MM.1S (cell line): Measurements from ENCODE around the gene ANKDD1A.

Experiments used
- DNase-seq: peaks from one replicate; pipeline ENCODE4 v3.0.0-alpha.2; 2015
- H2AFZ ChIP-seq: fragments of 300-600 bp; sonication (generic); 2 replicates; pipeline ENCODE4 v1.6.0; 2016; ENCODE audit warnings: antibody characterized with exemption, low read length
- H3F3A ChIP-seq: fragments of 300-600 bp; sonication (generic); 2 replicates; pipeline ENCODE4 v1.6.1; 2016; ENCODE audit warnings: mild to moderate bottlenecking, antibody characterized with exemption, low read length, moderate library complexity, mixed read lengths; ENCODE audit not compliant: insufficient read depth
- H3K27ac ChIP-seq: fragments of 300-600 bp; sonication (generic); 2 replicates; pipeline ENCODE4 v1.5.1; 2016; ENCODE audit warnings: mild to moderate bottlenecking, low read length
- H3K27me3 ChIP-seq: fragments of 300-600 bp; sonication (generic); replicated peaks from 2 replicates; pipeline ENCODE4 v1.6.0; 2016; ENCODE audit warnings: low read length; ENCODE audit not compliant: insufficient read depth
- H3K36me3 ChIP-seq: fragments of 300-600 bp; sonication (generic); replicated peaks from 2 replicates; pipeline ENCODE4 v1.6.1; 2016; ENCODE audit warnings: mild to moderate bottlenecking, low read length, mixed read lengths; ENCODE audit not compliant: insufficient read depth
- H3K4me1 ChIP-seq: fragments of 300-600 bp; sonication (generic); 2 replicates; pipeline ENCODE4 v1.6.1; 2016; ENCODE audit warnings: low read length, mixed read lengths
- H3K4me2 ChIP-seq: fragments of 300-600 bp; sonication (generic); 2 replicates; pipeline ENCODE4 v1.6.0; 2016; ENCODE audit warnings: low read depth, low read length
- H3K4me3 ChIP-seq: fragments of 300-600 bp; sonication (generic); 2 replicates; pipeline ENCODE4 v1.5.1; 2016; ENCODE audit warnings: low read length, mixed read lengths
- H3K79me2 ChIP-seq: fragments of 300-600 bp; sonication (generic); 2 replicates; pipeline ENCODE4 v1.6.1; 2016; ENCODE audit warnings: mixed run types, low read length, mixed read lengths
- H3K9ac ChIP-seq: fragments of 300-600 bp; sonication (generic); 2 replicates; pipeline ENCODE4 v1.6.1; 2016; ENCODE audit warnings: low read length, mixed read lengths
- H3K9me2 ChIP-seq: fragments of 300-600 bp; sonication (generic); replicated peaks from 2 replicates; pipeline ENCODE4 v1.6.1; 2016; ENCODE audit warnings: mild to moderate bottlenecking, low read length, mixed read lengths; ENCODE audit not compliant: insufficient read depth
- H3K9me3 ChIP-seq: fragments of 300-600 bp; sonication (generic); replicated peaks from 2 replicates; pipeline ENCODE4 v1.6.1; 2016; ENCODE audit warnings: mild to moderate bottlenecking, low read length, mixed read lengths; ENCODE audit not compliant: insufficient read depth
- H4K20me1 ChIP-seq: fragments of 300-600 bp; sonication (generic); 2 replicates; pipeline ENCODE4 v1.6.1; 2016; ENCODE audit warnings: mild to moderate bottlenecking, low read length, moderate library complexity, mixed read lengths; ENCODE audit not compliant: insufficient read depth
- CTCF ChIP-seq: fragments of 300-600 bp; sonication (generic); IDR thresholded peaks from 2 replicates; pipeline ENCODE4 v1.5.1; 2016; ENCODE audit warnings: antibody characterized with exemption, low read length, mixed read lengths
- EZH2 ChIP-seq: fragments of 300-600 bp; sonication (generic); optimal IDR thresholded peaks from 2 replicates; pipeline ENCODE3; 2017; ENCODE audit warnings: low read depth, mild to moderate bottlenecking, antibody characterized with exemption, low read length, mixed read lengths
- EZH2phosphoT487 ChIP-seq: fragments of 300-600 bp; sonication (generic); IDR thresholded peaks from 2 replicates; pipeline ENCODE4 v1.6.1; 2018; ENCODE audit warnings: antibody characterized with exemption, low read length

The ANKDD1A gene

GRCh38 chr15:64877435-64877834 lies 34.3 kb upstream of the ANKDD1A start:
- no peak overlapping the region for H3K4me3 ChIP-seq
- H4K20me1 ChIP-seq: no peaks in the 10 kb centered on the region
- peaks cover 28% of the 10 kb centered on the region for H3K4me1 ChIP-seq
- H3K9ac ChIP-seq: peak overlapping the region; percentile 14; the same call in 1 of the 2 replicates
- TF ChIP-seq CTCF: no peak
- no peak for TF ChIP-seq EZH2phosphoT487
- TF ChIP-seq EZH2: no peak
- H2AFZ ChIP-seq: peak overlapping the region; percentile 51
- no peaks in the 10 kb centered on the region; the same call in 1 of the 2 replicates for H3F3A ChIP-seq
- peak overlapping the region; percentile 47; the same call in 1 of the 2 replicates for H3K27ac ChIP-seq
- H3K79me2 ChIP-seq: no peaks in the 10 kb centered on the region
- peak; percentile 35 for DNase-seq
- no peaks in the 10 kb centered on the region for H3K9me2 ChIP-seq
- H3K4me2 ChIP-seq: peak overlapping the region; percentile 35; the same call in 1 of the 2 replicates
- no peaks in the 10 kb centered on the region for H3K27me3 ChIP-seq
- H3K9me3 ChIP-seq: no peaks in the 10 kb centered on the region
- no peaks in the 10 kb centered on the region for H3K36me3 ChIP-seq

DNA sequence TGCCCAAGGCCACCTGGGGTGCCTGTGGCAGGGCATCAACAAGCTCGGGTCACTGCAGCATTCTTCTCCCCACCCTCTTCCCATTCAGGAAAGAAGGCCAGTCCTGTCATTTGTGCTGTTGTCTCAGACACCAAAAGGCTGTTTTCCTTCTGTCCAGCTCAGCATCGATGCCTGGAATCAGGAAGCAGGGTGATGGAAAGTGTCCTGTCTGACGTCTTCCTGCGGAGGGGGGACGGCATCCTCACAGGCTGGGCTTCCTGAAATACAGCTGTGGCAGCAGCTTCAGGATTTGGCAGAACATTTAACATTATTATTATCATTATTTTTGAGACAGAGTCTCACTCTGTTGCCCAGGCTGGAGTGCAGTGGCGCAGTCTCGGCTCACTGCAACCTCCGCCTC lies 33.0 kb upstream of the ANKDD1A start:
- H3K4me1 ChIP-seq: peaks cover 39% of the 10 kb centered on the region
- TF ChIP-seq EZH2 (no peak), CTCF (no peak), EZH2phosphoT487 (no peak)
- H3K4me2 ChIP-seq: no peak overlapping the region
- H3K9ac ChIP-seq: no peak overlapping the region
- no peaks in the 10 kb centered on the region for H3K79me2 ChIP-seq
- no peaks in the 10 kb centered on the region for H3K36me3 ChIP-seq
- H3F3A ChIP-seq: no peaks in the 10 kb centered on the region; the same call in 1 of the 2 replicates
- no peaks in the 10 kb centered on the region for H3K9me2 ChIP-seq
- H3K9me3 ChIP-seq: no peaks in the 10 kb centered on the region
- H3K4me3 ChIP-seq: no peak overlapping the region
- no peaks in the 10 kb centered on the region for H3K27me3 ChIP-seq
- H4K20me1 ChIP-seq: no peaks in the 10 kb centered on the region
- DNase-seq: no peak
- no peak overlapping the region for H3K27ac ChIP-seq
- no peak overlapping the region for H2AFZ ChIP-seq

GRCh38 chr15:64883100-64883581 lies 28.6 kb upstream of the ANKDD1A start:
- Histone ChIP-seq H3K27ac (no peak overlapping the region), H3K4me2 (no peak overlapping the region)

More at GRCh38 chr15:64883100-64883581, 28.6 kb upstream of the ANKDD1A start:
- Histone ChIP-seq H2AFZ (no peak overlapping the region), H3K4me1 (peaks cover 26% of the 10 kb centered on the region), H3F3A (no peaks in the 10 kb centered on the region; the same call in 1 of the 2 replicates), H3K4me3 (no peak overlapping the region), H3K9me3 (no peaks in the 10 kb centered on the region), H3K27me3 (no peaks in the 10 kb centered on the region), H4K20me1 (no peaks in the 10 kb centered on the region), H3K36me3 (no peaks in the 10 kb centered on the region), H3K9me2 (no peaks in the 10 kb centered on the region), H3K79me2 (no peaks in the 10 kb centered on the region), H3K9ac (no peak overlapping the region)
- TF ChIP-seq CTCF: no peak
- TF ChIP-seq EZH2: no peak
- TF ChIP-seq EZH2phosphoT487: no peak
- DNase-seq: no peak
